GM23338 (cell line): ENCODE results near the gene PIM3.

Source experiments
- CREB1 ChIP-seq: fragments of 250-450 bp; sonication (Bioruptor Pico); IDR thresholded peaks from 2 replicates; pipeline ENCODE4 v1.5.0; 2020; ENCODE audit warnings: low read depth, mild to moderate bottlenecking, moderate library complexity
- CTCF ChIP-seq, 2 experiments: fragments of 200-600 bp in 1 of 2; sonication (generic) in 1 of 2; conservative IDR thresholded peaks; 2 replicates each; pipeline versions ENCODE4 v1.5.1 to v1.6.1; 2016 to 2017; ENCODE audit warnings: antibody characterized with exemption in 2 of 2, low read depth in 2 of 2, mild to moderate bottlenecking in 2 of 2, moderate library complexity in 1 of 2
- EZH2 ChIP-seq: fragments of 200-600 bp; sonication (generic); IDR thresholded peaks from one replicate; pipeline ENCODE4 v1.8.0; 2017; ENCODE audit warnings: antibody characterized with exemption, mild to moderate bottlenecking, low read depth; ENCODE audit not compliant: unreplicated experiment
- EZH2phosphoT487 ChIP-seq: fragments of 200-600 bp; sonication (generic); IDR thresholded peaks from one replicate; pipeline ENCODE4 v1.8.1; 2018; ENCODE audit warnings: antibody characterized with exemption; ENCODE audit not compliant: unreplicated experiment
- JUNB ChIP-seq: IDR thresholded peaks from one replicate; pipeline ENCODE4 v1.6.1; 2016; ENCODE audit warnings: antibody characterized with exemption; ENCODE audit not compliant: unreplicated experiment
- NANOG ChIP-seq: IDR thresholded peaks from 2 replicates; pipeline ENCODE4 v1.6.1; 2016; ENCODE audit warnings: antibody characterized with exemption, borderline replicate concordance
- POLR2AphosphoS5 ChIP-seq: IDR thresholded peaks from 2 replicates; pipeline ENCODE4 v1.6.1; 2016; ENCODE audit warnings: antibody characterized with exemption, low read depth
- REST ChIP-seq: IDR thresholded peaks from one replicate; pipeline ENCODE4 v1.6.1; 2018; ENCODE audit warnings: antibody characterized with exemption; ENCODE audit not compliant: unreplicated experiment
- STAT1 ChIP-seq: IDR thresholded peaks from one replicate; pipeline ENCODE4 v1.6.1; 2016; ENCODE audit warnings: antibody characterized with exemption; ENCODE audit not compliant: unreplicated experiment
- ZNF114 ChIP-seq: fragments of 250-450 bp; sonication (Bioruptor Pico); IDR thresholded peaks from 2 replicates; pipeline ENCODE4 v1.5.0; 2020; ENCODE audit warnings: mild to moderate bottlenecking, moderate library complexity

GRCh38 chr22:49946612-49947295, 13.8 kb upstream of the PIM3 start:
- TF ChIP-seq CTCF (conservative IDR thresholded peaks at IDR 0.05; ENCODE audit: low read depth in 2 of 2) (no peak), POLR2AphosphoS5 (no peak), EZH2phosphoT487 (no peak), REST (no peak), EZH2 (no peak), NANOG (no peak), CREB1 (CRISPR knock-in tag) (no peak), ZNF114 (no peak), STAT1 (no peak), JUNB (no peak)
